GM19193 (cell line): ENCODE measurements around the gene ELL2.

ENCODE experiments used
- POLR2A ChIP-seq: IDR thresholded peaks from 4 replicates; pipeline ENCODE4 v1.6.1; 2011; ENCODE audit not compliant: insufficient read depth, insufficient read length; ENCODE audit errors: extremely low read depth

Gene ELL2

DNA sequence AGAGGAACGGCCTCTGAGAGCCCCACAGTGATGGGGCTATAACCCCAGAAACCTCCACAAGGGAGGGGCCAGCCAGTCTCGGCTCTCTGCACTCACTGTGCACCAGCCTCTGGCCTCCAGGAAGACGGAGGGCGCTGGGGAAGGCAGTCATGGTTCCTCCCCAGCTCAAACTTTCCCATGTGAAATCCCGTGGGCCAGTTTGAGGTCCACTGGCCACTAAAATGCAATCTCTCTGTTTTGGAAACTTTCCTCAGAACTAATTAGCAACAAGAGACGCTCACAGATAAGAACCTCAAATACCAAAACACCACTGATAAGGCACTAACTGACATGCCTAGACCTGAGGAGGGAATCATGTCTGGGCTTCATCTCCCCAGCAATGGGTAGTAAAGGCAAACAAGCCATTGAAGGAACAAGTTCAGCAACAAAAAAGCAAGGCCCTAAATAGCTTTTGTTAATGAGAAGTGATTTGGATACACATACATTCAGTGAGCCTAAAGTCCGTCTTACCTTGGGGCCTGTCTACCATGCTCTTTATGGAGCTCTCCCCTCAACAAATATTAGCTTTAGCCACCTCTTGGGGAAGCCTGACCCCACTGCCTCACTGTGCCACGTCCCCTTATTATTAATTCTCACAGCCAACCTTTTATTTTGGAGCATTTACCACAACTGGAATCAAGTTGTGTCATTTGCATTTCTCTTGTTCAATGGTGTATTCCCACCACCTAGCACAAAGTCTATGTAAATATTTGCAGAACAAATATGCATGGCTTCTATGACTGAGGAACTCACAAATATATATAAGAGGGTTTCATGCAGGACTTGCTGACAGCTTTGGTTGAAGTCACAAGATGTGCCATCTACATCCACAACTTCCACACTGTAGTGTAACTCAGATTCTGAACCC, 83.0 kb downstream of the ELL2 start:
- TF ChIP-seq POLR2A, result no peak

DNA sequence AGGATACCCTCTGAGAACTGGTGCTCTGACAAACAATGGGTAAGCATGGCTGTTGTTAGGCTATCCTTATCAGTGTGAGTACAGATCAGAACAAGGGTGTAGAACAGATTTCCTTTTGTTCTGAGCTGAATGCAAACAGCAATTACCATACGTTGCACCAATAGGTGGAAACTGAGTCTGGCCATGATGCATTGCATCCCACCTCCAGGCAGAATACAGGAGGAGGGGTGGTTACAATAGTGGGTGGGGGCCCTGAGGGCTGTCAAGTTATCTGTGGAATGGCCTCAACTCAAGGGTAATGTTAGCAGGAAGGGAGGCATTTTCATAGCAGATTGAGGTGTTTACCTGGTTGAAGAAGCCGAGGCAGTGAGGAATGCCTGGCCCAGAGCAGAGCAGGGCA, 84.9 kb downstream of the ELL2 start:
- TF ChIP-seq POLR2A, result no peak

DNA sequence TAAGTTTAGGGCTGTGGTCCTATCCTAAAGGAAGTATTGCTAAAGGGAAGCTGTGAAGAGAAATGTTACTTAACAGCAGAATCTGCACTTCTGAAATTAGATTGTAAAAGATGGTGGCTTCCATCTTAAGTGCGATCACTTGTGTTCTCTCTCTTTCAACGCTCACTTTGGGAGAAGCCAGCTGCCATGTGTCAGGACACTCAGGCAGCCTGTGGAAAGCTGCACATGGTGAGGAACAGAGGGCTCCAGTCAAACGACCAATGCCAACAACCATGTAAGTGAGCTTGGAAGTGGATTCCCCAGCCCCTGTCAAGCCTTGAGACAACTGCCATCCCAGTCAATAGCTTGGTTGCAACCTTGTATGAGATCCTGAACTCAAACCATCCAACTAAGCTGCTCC, 87.4 kb downstream of the ELL2 start:
- no peak for TF ChIP-seq POLR2A

DNA sequence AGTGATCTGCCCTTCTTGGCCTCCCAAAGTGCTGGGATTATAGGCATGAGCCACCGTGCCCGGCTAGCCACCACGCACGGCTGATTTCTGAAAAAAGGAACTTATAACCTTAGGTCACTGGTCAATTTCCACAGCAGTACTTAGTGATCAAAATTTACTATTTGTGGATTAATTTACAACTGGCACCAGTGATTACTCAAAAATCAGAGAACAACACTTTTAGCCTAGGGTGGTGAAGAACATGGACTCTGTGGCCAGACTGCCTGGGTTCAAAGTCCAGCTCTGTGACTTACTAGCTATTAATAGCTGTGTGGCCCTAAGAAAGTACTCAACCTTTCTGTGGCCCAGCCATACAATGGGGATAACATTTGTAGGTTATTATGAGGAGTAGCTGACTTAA, 88.3 kb downstream of the ELL2 start:
- TF ChIP-seq POLR2A, result no peak

DNA sequence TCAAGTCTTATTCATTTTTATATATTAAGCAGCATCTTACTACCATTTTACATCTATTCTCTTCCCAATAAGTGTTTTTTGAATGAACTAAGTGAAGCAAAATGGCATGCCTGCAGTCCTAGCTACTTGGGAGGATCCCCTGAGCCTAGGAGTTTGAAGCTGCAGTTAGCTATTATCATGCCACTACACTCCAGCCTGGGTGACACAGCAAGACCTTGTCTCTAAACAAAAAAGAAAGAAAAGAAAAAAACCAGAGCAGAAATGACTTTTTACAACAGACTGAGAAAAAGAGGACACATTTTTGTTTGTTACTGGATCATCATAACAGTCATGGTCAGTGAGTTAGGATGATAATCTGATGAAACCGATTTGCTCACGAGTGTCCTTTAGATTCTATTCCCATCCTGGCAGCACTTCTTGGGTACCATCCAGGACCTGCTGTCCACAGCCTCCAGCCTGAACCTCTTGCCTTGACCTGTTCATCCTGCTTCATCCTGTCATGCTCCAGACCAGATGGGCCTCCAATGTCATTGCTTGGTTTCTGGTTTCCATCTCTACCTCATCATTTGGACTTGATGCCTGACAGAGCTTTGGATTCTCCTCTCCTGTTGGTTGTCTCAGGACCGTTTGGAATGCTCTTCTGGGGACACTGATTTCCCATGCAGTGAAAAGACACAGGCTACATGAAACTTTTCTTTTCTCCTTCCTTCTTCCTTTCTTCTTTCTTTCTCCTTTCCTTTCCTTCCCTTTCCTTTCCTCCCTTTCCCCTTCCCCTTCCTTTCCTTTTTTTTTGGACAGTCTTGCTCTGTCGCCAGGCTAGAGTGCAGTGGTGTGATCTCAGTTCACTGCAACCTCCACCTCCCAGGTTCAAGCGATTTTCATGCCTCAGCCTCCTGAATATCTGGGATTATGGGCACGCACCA, 89.0 kb downstream of the ELL2 start:
- no peak for TF ChIP-seq POLR2A

DNA sequence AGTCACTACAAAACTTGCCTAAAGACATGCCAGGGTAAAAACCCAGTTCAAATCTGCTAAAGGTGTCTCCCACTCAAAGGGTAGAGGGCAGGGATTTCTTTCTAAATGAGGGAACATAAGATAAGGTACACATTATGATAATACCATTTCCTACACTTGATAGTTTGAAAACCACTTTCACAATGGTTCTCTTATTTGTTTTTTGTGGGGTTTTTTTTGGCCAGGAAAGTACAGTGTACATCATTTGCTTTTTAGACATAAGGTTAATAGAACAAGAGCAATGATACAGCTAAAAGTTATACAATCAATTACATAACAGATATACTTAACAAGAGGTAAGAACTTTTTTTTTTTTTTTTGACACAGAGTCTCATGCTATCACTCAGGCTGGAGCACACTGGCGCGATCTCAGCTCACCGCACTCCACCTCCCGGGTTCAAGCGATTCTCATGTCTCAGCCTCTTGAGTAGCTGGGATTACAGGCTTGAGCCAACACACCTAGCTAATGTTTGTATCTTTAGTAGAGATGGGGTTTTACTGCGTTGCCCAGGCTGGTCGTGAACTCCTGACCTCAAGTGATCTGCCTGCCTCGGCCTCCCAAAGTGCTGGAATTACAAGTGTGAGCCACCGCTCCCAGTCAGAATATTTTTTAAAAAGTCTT, 90.4 kb downstream of the ELL2 start:
- no peak for TF ChIP-seq POLR2A

DNA sequence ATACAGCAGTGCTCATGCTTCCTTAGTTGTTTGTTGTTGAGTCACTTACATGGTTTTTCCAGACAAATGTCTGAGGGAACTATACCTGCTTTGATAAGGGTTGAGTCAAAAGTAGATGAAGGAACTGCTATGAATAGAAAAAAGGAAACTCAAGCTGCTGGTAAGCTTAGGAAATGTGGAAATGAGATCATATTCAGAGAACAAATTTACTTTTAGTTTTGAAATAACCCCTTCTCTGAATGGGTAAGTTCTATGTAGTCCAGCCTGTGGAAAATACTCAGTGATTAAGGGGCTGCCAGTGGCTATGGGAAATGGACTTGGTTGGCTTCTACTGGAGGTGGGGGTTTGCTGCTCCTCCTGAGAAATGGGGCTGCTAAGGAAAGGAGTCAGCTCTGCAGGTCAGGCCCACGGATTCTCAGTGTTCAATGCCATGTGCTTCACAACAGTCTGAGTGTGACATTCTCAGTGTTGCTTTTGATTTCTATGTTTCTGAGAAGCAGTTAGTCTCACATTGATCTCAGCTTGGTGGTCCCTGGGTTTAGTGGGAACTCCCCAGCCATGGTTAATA, 91.5 kb downstream of the ELL2 start:
- no peak for TF ChIP-seq POLR2A

DNA sequence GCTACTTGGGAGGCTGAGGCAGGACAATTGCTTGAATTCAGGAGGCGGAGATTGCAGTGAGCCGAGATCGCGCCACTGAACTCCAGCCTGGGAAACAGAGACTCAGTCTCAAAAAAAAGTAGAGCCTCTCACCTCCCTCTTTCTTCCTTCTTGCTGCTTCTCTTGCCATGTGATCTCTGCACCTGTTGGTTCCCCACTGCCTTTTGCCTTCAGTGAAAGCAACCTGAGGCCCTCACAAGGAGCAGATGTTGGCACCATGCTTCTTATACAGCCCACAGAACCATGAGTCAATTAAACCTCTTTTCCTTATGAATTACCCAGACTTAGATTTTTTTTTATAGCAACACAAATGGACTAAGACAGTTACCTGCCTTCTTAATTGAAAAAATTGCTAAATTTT, 93.5 kb downstream of the ELL2 start:
- TF ChIP-seq POLR2A, result no peak

DNA sequence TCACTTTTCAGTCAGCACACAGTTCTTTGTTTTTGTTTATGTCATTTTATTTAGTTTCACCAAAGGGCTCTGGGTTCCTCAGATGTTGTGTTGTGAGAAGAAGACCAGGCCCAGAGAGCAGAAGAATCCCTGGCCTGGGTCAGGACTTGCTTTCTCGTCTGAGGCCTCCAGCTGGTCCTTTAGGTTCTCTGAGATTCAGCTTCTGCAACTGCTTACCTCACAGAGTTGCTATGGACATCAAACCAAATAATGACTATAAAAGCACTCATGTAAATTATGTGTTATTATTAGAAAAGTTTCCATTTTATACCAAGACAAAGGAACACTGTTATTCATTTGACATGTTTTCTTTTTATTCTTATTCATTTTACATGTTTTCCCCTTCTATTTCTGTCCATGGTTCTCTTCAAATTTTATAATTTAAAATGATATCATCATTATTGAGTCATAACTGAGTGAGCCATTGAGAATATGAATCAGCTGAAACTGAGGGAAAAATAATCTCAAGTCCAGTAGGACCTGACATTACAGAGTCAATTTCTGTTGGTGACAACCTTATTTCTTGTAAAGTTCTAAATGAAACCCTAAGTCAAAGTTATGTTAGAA, 95.1 kb downstream of the ELL2 start:
- TF ChIP-seq POLR2A, result no peak

DNA sequence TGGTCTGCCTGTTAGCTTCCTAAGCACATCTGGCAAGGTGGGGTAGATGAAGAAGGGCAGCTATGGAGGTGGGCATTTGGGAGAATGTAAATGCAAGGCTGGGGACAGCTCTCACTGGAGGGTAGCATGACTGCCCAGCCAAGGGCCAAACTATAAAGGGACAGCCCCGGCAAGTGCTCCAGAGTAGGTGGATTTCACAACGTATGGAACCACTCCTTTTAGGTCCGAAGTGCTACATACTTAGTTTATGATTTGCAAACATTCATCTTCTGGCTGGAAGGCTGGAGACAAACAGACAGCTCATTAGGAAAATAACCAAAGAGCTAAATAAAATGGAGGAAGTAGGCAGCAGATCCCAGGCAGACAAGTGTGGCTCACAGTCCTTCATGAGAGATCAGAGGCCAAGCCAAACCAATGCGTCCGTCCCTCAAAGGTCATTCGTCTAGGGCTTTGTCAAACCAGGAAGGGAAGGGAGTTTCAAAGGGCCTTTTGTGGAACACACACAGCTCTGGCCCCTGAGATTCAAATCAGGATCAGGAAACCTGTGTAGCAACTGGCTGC, 96.6 kb downstream of the ELL2 start:
- no peak for TF ChIP-seq POLR2A

DNA sequence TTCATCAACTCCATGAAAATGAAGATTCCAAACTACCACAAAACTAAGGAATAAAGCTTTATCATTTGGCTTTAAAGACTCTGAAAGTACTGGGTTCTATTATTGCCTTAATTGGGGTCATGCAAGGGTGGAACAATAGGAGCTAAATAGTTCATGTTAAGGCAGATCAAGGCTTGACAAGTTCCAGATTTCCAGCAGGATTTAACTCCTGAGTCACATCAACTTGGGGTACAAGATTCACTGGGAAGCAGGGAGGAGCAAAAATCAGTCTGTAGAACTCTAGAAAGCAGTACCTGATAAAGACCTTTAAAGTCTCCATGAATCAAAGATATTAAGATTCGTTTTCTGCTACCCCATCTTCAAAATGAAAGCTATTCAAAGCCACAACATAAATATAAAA, 97.2 kb downstream of the ELL2 start:
- TF ChIP-seq POLR2A, result no peak

DNA sequence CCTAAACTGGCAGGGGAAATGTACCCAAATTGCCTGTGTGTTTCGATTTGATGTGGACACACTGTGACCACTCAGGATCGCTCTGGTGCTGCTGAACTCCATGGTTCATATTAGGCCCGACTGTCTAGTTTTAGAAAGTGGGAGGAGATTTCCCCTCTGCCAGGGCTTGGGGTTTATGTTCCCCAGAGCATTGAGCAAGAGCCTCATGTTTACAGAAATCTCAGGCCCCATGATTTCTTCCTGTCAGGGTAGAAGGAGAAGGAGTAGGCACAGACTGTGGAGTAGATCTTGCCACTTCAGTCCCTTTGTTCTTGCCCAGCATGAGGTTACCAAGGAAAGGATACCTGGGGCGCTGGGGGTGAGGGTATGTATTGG, 98.3 kb downstream of the ELL2 start:
- TF ChIP-seq POLR2A, result no peak

DNA sequence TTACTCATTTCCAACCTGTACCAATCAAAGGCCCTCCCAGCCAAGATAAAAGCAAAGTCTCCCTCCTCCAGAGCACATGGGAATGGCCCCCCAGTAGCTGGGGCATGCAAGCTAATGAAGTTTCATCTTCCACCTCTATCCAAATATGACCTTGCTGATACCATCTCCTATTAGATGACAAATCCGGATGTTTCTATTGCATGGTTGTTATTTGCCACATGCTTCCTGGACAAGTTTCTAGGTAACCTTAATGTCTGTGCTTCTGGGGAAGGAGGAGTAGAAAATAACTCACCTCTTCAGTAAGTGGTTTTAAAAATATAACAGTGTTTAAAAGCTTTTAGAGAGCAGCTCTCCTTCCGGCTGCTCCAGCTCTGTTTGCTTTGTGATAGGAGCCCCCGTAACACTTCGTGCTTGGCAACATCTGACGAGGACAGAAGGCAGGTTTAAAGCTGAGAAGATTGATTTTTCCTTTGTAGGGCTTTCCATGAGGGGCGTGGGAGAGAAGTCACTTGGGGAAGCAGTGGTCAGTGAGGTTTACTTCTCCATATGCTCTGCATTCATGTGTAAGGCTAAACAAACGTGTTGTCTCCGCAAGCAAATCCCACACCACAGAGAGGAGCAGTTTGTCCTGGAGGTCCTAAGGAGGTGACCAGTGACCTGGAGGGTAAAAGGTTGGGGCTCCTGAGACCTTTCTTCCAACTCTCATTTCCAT, 98.8 kb downstream of the ELL2 start:
- no peak for TF ChIP-seq POLR2A
